HG02885 (cell line): ENCODE data around the gene FBLN1.
"Not testable (repeated sequence)": the region's sequence is repeated elsewhere in the genome, so short reads cannot be mapped to it uniquely, and the experiment has no call there.

ENCODE experiments used
- ATAC-seq: cut with Tn5 transposase; IDR thresholded peaks from one replicate; pipeline ENCODE4 v1.9.1; 2021; ENCODE audit warnings: mild to moderate bottlenecking; ENCODE audit not compliant: unreplicated experiment, poor library complexity

FBLN1 gene

DNA sequence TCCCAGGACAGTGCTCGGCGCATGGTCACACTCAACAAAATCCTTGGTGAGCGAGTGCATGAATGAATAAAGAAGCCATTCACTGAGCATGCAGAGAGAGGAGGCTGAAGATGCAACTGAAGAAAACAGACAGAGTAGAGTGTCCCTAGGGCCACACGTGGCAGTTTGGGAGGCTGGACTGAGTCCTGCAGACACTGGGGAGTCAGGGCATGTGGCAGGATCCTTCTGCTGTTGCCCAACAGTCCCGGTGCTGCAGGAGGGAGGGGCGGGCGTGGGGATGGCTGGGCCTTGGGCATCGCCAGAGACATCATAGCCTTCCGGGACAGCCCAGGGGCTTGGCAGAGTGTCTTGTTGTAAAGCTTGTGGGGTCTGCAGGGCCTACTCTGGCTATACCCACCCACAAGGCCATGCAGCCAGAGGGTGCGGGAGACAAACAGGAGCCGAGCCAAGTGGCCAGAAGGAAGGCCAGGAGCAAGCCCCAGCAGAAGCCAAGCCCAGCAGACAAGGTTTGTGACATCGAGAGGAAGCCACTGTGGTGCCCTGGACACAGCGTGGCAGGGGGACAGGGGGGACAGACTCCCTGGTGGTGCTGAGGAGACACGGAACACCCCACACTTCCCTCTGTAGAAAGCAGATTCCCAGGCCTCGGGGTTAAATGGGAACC, 26.7 kb upstream of the FBLN1 start:
- ATAC-seq = no peak

DNA sequence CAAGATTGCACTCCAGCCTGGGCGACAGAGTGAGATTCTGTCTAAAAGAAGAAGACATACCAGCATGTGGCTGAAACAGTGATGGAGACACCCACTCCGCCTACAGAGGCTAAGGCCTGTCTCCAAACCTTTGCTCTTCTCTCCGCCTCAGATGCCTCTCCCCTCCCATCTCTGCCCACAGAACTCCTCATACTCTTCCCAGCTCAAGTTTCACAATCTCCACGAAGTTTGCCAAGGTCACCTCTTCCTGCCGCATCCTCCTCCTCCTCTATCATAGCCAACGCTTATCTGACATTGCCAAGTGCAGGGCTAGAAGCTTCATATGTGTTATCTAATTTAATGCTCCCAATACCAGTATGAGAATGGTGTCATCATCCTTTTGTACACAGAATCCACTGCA, 25.9 kb upstream of the FBLN1 start:
- no peak for ATAC-seq

DNA sequence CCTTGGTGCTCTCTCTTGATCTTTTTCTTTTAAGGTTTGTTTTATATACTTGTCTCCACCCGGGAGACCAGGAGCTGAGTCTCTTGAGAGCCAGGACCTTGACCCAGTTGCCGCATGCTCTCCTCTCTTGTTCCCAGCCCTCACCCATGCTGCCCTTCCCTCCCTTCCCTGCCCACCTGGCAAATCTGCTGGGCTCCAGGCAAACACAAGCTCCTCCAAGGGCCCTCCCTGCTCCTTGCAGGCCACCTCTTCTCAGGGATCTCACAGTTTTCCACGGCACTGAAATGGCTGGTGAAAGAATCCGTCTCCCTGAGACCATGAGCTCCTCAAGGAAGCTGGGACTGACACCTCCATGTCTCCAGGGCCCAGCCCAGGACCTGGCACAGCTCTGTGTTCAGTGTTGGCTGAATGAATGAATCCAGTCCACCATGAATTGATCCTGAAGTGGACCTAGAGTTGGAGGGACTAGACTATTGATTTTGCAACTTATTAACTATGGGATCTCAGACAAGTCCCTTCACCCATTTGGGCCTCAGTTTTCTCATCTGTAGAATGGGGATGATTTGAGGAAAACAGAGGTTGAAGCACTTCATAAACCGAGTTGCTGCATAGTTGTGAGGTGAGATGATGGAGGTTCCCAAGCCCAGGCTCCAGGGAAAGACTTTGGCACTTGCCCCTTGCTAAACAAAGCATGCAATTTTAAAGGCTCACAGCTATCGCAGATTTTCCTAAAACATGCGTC, 25.1 kb upstream of the FBLN1 start:
- no peak for ATAC-seq

DNA sequence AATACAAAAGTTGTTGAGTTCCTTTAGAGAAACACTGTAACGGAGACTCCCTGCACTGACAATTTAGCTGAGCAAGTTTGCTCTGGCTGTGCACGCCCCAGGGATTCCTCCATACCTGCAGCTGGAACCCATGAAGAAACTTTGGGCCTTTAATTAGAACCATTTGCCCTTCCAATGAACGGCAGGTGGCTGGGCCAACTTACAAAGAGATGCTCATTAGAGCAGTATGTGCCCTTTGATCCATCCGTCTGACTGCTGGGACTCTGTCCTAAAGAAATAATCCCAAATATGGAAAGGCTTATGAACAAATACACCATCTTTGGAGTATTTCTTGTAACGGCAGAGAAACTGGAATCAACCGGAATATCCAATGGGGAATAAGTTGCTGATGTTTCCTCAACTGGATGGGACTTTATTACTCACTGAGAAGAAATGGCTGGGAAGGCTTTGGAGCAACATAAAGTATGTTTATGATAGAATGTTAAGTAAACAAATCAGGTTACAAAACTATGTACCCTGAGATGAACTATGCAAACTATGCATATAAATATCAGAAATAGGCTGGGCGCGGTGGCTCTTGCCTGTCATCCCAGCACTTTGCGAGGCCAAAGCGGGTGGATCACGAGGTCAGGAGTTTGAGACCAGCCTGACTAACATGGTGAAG, 24.4 kb upstream of the FBLN1 start:
- no peak for ATAC-seq

DNA sequence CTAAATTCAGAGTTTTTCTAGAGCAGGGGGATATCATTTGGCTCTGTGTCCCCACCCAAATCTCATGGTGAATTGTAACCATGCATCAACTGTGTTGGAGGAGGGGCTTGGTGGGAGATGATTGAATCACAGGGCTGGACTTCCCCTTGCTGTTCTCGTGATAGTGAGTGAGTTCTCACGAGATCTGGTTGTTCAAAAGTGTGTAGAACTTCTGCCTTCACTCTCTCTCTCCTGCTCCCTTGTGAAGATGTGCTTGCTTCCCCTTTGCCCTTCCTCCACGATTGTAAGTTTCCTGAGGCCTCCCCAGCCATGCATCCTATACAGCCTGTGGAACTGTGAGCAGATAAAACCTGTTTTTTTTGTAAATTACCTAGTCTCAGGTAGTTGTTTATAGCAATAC, 22.0 kb upstream of the FBLN1 start:
- ATAC-seq = no peak

DNA sequence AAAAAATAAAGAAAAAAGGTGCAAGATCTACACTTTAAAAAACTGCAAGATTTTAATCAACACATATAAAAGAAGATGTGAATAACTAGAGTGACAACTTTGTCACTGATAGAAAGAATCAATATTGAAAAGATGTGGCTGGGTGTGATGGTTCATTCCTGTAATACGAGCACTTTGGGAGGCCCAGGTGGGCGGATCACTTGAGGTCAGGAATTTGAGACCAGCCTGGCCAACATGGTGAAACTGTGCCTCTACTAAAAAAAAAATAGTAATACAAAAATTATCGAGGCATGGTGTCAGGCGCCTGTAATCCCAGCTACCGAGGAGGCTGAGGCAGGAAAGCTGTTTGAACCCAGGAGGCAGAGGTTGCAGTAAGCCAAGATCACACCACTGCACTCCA, 21.0 kb upstream of the FBLN1 start:
- no peak for ATAC-seq

DNA sequence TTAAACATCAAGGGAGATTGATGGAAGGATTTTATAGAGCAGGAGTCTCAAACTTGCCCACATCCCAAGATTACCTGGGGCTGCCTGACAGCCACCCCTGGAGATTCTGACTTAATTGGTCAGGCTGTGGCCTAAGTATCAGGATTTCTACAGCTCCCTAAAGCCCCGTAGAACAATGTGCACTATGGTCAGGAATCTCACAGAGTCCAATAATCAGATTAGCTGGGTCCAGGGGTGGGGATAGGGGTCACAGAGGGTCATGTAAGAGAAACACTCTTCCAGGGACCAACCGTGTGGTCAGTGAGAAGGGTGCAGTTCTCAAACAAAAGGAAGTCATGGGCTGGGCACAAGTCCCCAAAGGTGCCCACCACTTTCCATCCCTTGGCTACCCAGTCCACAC, 20.5 kb upstream of the FBLN1 start:
- no peak for ATAC-seq

DNA sequence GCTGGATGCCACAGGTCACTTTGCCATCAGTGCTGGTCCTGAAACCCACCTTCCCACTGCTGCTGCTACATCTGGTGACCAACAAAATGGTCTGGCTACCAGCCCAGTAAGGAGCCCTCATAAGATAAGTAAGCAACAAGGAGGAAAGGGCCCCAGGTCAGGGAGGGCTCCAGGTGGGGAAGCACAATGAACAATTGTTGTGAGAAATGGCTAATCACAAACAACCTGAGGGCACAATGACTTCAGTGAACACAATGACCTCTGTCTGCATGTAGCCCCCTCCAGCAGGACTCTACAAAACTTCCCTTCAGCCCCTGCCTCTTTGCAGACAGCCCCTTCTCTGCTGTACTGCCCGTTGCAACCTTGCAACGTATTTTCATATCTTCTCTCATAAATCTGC, 19.4 kb upstream of the FBLN1 start:
- ATAC-seq = no peak

DNA sequence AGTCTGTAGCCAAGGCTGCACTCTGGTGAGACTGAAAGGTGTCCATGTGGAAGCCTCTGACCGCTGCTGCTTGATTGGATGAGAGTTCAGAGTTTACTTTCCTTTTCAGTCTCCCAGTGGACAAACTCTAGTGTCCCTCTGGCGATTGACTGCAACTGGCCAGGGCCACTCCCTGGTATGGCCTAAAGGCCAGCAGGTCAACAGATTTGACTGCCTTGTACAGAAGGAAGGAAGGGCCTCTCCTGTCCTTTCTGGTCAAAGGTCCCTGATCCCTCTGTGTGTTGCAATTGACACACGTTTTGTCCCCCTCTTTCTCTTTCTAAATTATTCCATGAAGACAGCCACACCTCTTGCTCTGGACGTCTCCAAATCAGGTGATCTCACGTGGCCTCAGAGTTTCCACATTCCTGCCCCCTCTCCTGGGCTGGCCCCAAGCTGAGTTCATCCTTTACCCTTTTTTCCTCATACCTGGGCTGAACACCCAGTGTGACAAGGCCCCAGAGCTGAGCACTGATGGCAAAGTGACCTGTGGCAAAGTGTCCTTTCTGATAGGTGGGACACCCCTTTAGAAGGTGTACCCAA, 18.7 kb upstream of the FBLN1 start:
- ATAC-seq = no peak

DNA sequence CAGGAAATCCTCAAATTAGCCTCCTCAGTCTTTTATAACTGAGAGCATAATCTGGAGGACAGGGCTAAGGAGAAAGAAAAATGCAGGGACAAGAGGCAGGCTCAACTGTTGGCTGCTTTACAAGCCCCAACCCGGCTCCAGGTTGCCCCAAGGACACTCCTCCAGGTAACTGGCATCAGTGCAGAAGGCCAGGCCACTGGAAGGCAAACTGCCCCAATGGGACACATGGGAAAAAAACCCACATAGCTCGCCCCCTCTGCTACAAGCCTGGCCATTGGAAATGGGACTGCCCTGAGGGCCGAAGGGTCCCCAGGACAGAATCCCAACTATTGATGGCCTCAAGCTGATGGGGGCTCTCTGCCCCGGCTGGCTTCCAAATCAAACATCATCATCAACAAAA, 17.9 kb upstream of the FBLN1 start:
- ATAC-seq = no peak

DNA sequence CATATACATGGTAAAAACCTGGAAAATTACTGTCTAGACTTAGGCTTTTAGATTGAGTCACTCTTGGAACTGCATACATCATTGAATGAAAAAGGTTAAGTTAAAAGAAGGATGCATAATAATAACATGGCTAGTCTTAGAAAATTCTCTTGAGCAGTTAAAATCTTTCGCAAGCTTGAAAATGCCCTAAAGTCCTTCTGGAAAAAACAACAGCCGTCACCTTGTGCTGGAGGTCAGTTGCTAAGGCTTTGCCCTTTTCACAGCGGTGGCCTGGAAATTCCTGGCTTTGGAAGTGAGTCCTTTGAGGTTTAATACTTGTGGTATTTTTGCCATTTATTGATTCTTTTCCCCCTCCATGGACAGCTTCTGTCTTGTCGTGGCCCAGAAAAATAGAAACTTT, 17.4 kb upstream of the FBLN1 start:
- ATAC-seq = no peak

DNA sequence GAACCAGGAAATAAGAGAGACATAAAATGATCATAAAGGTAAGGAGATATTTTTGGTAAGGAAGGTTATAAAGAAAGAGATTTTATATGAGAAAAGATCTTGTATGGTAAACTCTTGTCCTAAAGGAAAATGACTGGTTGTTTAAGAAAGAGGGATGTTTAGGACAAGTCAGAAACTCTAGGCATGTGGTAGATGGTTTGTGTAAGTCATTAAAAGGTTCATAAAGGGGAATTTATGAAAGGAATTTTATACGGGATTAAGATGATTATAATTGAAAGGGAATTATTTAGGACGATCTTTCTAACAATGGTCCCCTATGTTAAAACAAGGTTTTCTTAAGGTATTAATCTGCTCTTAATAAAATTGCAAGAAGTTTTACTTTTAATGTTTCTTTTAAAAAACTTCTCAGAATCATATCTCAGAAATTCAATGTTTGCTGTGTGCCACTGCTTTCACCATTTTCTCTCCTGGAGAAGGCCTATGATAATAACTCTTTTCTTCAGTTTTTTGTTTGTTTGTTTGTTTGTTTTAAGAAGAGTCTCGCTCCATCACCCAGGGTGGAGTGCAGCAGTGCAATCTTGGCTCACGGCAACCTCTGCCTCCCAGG, 13.8 kb upstream of the FBLN1 start:
- no peak for ATAC-seq

DNA sequence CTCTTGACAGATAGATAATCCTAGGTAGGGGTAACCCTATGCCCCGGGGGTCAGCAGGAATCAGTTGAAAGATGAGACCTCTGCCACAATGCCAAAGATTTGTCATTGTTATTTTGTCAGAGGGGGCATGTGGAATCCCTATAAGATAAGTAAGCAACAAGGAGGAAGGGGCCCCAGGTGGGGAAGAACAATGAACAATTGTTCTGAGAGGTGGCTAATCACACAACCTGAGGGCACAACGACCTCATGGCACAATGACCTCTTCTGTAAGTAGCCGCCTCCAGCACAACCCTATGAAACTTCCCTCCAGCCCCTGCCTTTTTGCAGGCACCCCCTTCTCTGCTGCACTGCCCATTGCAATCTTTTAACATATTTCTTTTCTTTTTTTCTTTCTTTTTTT, 11.8 kb upstream of the FBLN1 start:
- ATAC-seq = no peak

DNA sequence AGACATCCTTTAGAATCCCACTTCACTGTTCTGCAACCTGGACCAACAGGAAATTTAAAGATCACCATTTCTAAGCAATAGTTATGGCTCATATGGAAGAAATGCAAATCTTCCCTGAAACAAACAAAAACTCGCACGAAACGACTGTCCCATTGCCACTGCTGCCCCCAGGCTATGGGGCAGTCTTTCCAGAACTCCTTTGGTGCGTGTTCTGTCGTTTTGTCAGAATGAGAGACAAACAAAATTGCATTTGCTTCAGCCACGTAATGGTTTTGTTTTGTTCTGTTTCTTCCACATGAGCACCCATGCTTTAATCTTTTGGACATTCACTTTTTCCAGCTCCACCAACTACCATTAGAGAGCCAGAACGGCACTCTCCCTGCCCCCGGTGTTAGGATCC, 10.8 kb upstream of the FBLN1 start:
- no peak for ATAC-seq

DNA sequence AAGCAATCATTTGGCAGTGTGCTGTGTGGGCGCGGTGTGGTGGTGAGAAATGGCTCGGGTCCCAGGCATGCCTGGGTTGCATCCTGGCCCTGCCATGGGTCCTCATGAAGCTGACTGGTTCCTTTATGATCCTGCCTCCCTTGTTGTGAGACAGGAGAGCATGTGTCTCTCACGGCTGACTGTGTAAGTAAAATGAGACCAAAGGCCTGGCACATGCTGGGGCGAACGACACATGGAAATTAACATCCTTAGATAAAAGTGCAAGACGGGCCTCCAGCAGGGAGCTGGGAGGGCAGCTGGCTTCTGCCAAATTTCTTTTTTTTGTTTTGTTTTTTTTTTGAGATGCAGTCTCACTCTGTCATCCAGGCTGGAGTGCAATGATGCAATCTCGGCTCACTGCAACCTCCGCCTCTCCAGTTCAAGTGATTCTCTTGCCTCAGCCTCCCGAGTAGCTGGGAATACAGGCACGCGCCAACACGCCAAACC, 9.4 kb upstream of the FBLN1 start:
- ATAC-seq = no peak

DNA sequence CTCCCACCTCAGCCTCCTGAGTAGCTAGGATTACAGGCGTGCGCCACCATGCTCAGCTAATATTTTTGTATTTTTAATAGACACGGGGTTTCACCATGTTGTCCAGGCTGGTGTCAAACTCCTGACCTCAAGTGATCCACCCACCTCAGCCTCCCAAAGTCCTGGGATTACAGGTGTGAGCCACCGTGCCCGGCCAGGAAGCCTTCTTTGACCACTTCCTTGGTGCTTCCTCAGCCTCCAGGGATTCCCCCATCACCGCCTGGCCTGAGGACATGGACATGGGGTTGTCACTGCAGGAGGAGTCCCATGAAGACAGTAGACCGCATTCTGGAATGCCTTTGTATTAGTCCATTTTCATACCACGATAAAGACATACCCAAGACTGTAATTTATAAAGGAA, 8.4 kb upstream of the FBLN1 start:
- ATAC-seq = not testable (repeated sequence)

DNA sequence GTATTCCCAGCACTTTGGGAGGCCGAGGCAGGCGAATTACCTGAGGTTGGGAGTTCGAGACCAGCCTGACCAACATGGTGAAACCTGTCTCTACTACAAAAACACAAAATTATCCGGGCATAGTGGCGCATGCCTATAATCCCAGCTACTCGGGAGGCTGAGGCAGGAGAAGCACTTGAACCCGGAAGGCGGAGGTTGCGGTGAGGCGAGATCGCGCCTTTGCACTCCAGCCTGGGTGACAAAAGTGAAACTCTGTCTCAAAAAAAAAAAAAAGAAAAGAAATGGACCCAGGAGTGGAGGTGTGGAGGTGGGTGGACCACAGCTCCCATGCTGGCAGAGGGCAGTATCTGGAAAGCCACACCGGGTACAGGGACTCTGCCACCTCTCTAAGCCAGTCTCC, 7.1 kb upstream of the FBLN1 start:
- not testable (repeated sequence) for ATAC-seq

DNA sequence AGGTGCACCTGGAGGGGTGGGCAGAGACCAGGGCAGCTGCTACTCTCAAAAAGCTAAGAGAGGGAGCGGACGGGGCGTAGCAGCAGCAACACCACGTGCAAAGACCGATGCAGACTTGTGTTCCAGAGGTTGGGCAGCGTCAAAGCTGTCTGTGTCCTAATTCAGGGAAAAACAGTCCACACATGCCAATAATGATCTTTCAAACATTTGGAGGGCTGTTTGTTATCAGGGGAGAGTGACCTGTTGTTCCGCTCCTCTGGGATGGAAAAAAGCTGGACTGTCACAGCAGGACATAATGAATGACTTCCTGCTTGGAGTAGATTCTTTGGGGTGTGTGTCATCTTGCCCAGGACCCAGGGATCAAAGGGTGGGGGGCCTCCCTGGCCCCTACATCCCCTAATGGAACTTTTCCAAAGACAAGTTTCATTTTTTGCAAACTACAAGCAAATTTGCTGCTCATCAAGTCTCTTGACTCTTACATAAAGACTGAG, 6.2 kb upstream of the FBLN1 start:
- no peak for ATAC-seq

DNA sequence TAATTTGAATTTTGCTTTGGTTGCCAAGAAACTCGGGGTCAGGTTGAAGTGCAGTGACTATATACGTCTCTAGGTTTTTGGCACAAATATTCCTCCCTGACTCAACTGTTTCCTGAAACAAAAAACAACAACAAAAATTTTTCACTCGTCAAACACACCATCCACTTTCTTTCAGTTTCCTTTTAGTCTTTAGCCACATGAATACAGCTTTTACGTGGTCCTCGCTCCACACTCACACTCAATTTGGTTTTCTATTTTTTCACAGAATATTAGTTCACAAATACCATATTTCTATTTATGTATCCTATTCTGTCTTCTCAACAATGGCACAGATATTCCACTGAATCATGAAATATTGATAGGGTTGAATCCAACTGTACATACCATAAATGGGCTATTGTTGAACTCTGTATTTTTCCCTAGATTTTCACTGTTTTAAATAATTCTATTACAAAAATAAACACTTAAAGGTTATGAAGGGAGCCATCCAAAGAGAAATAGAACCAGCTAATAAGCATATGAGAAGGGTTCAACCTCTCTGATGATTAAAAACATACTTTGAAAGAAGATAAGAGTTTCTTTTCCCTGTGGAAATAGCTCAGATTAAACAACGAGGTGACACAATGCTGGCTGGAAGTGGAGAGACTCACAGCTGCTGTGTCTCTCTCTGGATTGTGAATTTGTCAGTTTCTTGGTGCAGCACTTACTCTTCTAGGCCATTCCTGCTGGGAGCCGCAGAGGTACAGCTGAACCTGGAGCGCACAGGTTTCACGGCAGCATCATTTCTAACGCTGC, 5.1 kb upstream of the FBLN1 start:
- ATAC-seq = no peak

DNA sequence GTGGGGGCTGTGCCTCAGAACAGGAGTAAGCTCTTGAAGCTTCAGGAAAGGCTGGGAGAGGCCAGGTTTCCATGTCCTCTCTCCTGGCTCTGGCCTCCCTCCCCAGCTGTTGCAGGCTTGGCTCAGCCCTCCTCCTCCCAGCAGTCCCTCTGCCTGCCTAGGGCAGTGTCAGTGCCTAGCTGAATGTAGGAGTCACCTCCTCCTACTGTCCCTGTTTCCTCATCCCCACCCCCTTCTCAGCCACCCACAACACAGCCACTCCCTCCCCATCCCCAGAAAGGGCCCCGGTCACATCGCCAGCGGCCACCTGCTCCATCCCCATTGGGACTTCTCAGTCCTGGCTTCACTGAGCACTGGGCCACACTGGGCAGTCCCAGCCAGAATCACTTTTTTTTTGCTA, 2.9 kb upstream of the FBLN1 start:
- no peak for ATAC-seq
